ENCODE data around the gene JOSD2. TPM values are rescaled to one million over a fixed set of nuclear protein-coding genes. Genes with fewer than 3 reads are reported as not detected.
A peak's percentile ranks its signal among the peaks of the same experiment; 100 is the strongest.

Gene JOSD2
- total RNA-seq, 1 donor from 2014 or later: 28.6 TPM

- no peaks in the 10 kb centered on the region for H3K36me3 ChIP-seq
- TF ChIP-seq CTCF (IDR thresholded peaks at IDR 0.05; ENCODE audit: borderline replicate concordance): no peak
- peaks cover 6% of the 10 kb centered on the region for H3K27me3 ChIP-seq (ENCODE audit: low read depth)
- intact Hi-C loops (cut with micrococcal nuclease): no loop called here
- DNase-seq: no peak
- peaks cover 5% of the 10 kb centered on the region for H3K9me3 ChIP-seq (replicated peaks)
- H3K4me1 ChIP-seq: peaks cover 20% of the 10 kb centered on the region
- H3K4me3 ChIP-seq: no peak overlapping the region
- H3K27ac ChIP-seq (replicated peaks): no peak overlapping the region
These were observed 21.5 kb downstream of the JOSD2 start for GRCh38 chr19:50489461-50490011.

- Histone ChIP-seq H3K9me3 (replicated peaks) (peaks cover 5% of the 10 kb centered on the region), H3K36me3 (peaks cover 5% of the 10 kb centered on the region), H3K27ac (replicated peaks) (no peak overlapping the region), H3K4me3 (no peak overlapping the region), H3K27me3 (ENCODE audit: low read depth) (peaks cover 6% of the 10 kb centered on the region), H3K4me1 (peaks cover 20% of the 10 kb centered on the region)
- DNase-seq: no peak
- intact Hi-C loops (cut with micrococcal nuclease): no loop called here
- TF ChIP-seq CTCF (IDR thresholded peaks at IDR 0.05; ENCODE audit: borderline replicate concordance): no peak
These were observed 22.4 kb downstream of the JOSD2 start for GRCh38 chr19:50488389-50489194.

GRCh38 chr19:50486823-50487515 is 24.0 kb downstream of the JOSD2 start:
- intact Hi-C loops (cut with micrococcal nuclease): no loop called here
- DNase-seq: no peak

GRCh38 chr19:50485284-50485955 is 25.6 kb downstream of the JOSD2 start:
- no peak for DNase-seq

More at GRCh38 chr19:50486823-50487515, 24.0 kb downstream of the JOSD2 start:
- H3K36me3 ChIP-seq: peaks cover 17% of the 10 kb centered on the region
- H3K4me3 ChIP-seq: no peak overlapping the region
- H3K4me1 ChIP-seq: peaks cover 28% of the 10 kb centered on the region
- peak; percentile 42 for TF ChIP-seq CTCF (IDR thresholded peaks at IDR 0.05; ENCODE audit: borderline replicate concordance)
- H3K27ac ChIP-seq (replicated peaks): no peak overlapping the region
- H3K9me3 ChIP-seq (replicated peaks): peaks cover 5% of the 10 kb centered on the region
- peaks cover 6% of the 10 kb centered on the region for H3K27me3 ChIP-seq (ENCODE audit: low read depth)

More at GRCh38 chr19:50485284-50485955, 25.6 kb downstream of the JOSD2 start:
- H3K36me3 ChIP-seq: peaks cover 32% of the 10 kb centered on the region
- H3K9me3 ChIP-seq (replicated peaks): peaks cover 1% of the 10 kb centered on the region
- H3K27ac ChIP-seq (replicated peaks): no peak overlapping the region
- no peak for TF ChIP-seq CTCF (IDR thresholded peaks at IDR 0.05; ENCODE audit: borderline replicate concordance)
- H3K4me1 ChIP-seq: peaks cover 12% of the 10 kb centered on the region
- H3K27me3 ChIP-seq (ENCODE audit: low read depth): peaks cover 6% of the 10 kb centered on the region
- no peak overlapping the region for H3K4me3 ChIP-seq
- intact Hi-C loops (cut with micrococcal nuclease): no loop called here
